HCT116 (cell line): ENCODE data around the gene AGER. TPM values are rescaled to one million over a fixed set of nuclear protein-coding genes. Genes with fewer than 3 reads are reported as not detected.

Source experiments
- ATAC-seq: fragments of 200-7000 bp; cut with Tn5 transposase; 2 replicates; pipeline ENCODE4 v1.9.1; 2020; ENCODE audit warnings: mild to moderate bottlenecking, moderate library complexity
- BruUV-seq: library from RNA; stranded (reverse); fragments of 400-500 nt; replicated peaks from 2 replicates; lab custom pipeline; 2021; lab: Mats Ljungman, UMichigan
- CTCF ChIA-PET: fragments of 300-600 bp; sonication (Branson Sonifier 250); formaldehyde crosslinking; loops from one replicate; lab custom pipeline; 2021; ENCODE audit warnings: antibody characterized with exemption; lab: Charles Lee
- POLR2A ChIA-PET: fragments of 300-600, 350-600 bp; sonication (Branson Sonifier 250); formaldehyde crosslinking; loops from one replicate; lab custom pipeline; 2021; ENCODE audit warnings: antibody characterized with exemption; lab: Charles Lee
- RAD21 ChIA-PET, 2 experiments: fragments of 300-600 bp; sonication (Branson Sonifier 250); formaldehyde crosslinking; loops; one replicate each; lab custom pipeline; 2023; ENCODE audit warnings: low total read pairs in 2 of 2; ENCODE audit not compliant: uncharacterized antibody in 2 of 2, unreplicated experiment in 2 of 2, low non-redundant PET in 1 of 2; lab: Charles Lee
- DNase-seq: peaks from one replicate; pipeline ENCODE4 v3.0.0-alpha.2; 2010; ENCODE audit warnings: low read depth, low spot score
- H2AFZ ChIP-seq: fragments of 200-600 bp; shearing (Covaris generic), sonication (generic); 2 replicates; pipeline ENCODE4 v1.6.1; 2017; ENCODE audit warnings: low read depth, mixed run types, mixed read lengths, antibody characterized with exemption, low read length; ENCODE audit not compliant: poor library complexity, severe bottlenecking
- H3K27ac ChIP-seq: 2 replicates; pipeline ENCODE4 v1.5.1; 2012; ENCODE audit warnings: low read depth, low read length
- H3K27me3 ChIP-seq: fragments of 200-600 bp; sonication (generic); 2 replicates; pipeline ENCODE4 v1.6.1; 2016; ENCODE audit warnings: mixed run types, low read length, mixed read lengths; ENCODE audit not compliant: insufficient read depth
- H3K36me3 ChIP-seq, 2 experiments: fragments of 200-500 bp in 1 of 2; fragments of 200-600 bp in 1 of 2; sonication (Bioruptor generic) in 1 of 2; sonication (generic) in 1 of 2; 2 replicates each; pipeline versions ENCODE4 v1.5.1 to v1.6.1; 2014 to 2016; ENCODE audit warnings: low read length in 2 of 2, inconsistent platforms in 1 of 2, mixed read lengths in 1 of 2, mixed run types in 1 of 2; ENCODE audit not compliant: insufficient read depth in 2 of 2, control insufficient read depth in 1 of 2
- H3K4me1 ChIP-seq, 2 experiments: fragments of 200-600 bp in 1 of 2; sonication (generic) in 1 of 2; 2 replicates each; pipeline versions ENCODE4 v1.5.1 to v1.6.1; 2012 to 2017; ENCODE audit warnings: low read length in 2 of 2, inconsistent platforms in 1 of 2, mild to moderate bottlenecking in 1 of 2, mixed read lengths in 1 of 2, mixed run types in 1 of 2, moderate library complexity in 1 of 2; ENCODE audit not compliant: insufficient read depth in 2 of 2, control insufficient read depth in 1 of 2
- H3K4me2 ChIP-seq: fragments of 200-600 bp; sonication (generic); 2 replicates; pipeline ENCODE4 v1.6.1; 2017; ENCODE audit warnings: mixed run types, low read length, mixed read lengths
- H3K4me3 ChIP-seq, 2 experiments: fragments of 200-600 bp in 1 of 2; sonication (generic) in 1 of 2; replicated peaks in 1 of 2; 2 replicates each; pipeline ENCODE4 v1.5.1; 2011 to 2016; ENCODE audit warnings: low read length in 2 of 2, control low read depth in 1 of 2, low read depth in 1 of 2, mild to moderate bottlenecking in 1 of 2, mixed read lengths in 1 of 2, mixed run types in 1 of 2
- H3K79me2 ChIP-seq: fragments of 200-600 bp; sonication (generic); 2 replicates; pipeline ENCODE4 v1.6.1; 2017; ENCODE audit warnings: mild to moderate bottlenecking, mixed run types, low read length, moderate library complexity, mixed read lengths; ENCODE audit not compliant: insufficient read depth
- H3K9ac ChIP-seq: fragments of 200-600 bp; sonication (generic); 2 replicates; pipeline ENCODE4 v1.6.1; 2016; ENCODE audit warnings: low read length, mixed read lengths
- H3K9me2 ChIP-seq: fragments of 200-600 bp; sonication (generic), shearing (Covaris generic); 2 replicates; pipeline ENCODE4 v1.6.1; 2017; ENCODE audit warnings: mixed run types, mild to moderate bottlenecking, moderate library complexity; ENCODE audit not compliant: insufficient read depth
- H3K9me3 ChIP-seq, 2 experiments: fragments of 200-500 bp in 1 of 2; fragments of 200-600 bp in 1 of 2; sonication (Bioruptor generic) in 1 of 2; sonication (generic) in 1 of 2; 2 replicates each; pipeline ENCODE4 v1.6.1; 2014 to 2017; ENCODE audit warnings: low read length in 2 of 2, mixed read lengths in 2 of 2, inconsistent platforms in 1 of 2, low read depth in 1 of 2, mild to moderate bottlenecking in 1 of 2, mixed run types in 1 of 2, moderate library complexity in 1 of 2; ENCODE audit not compliant: control insufficient read depth in 1 of 2, insufficient read depth in 1 of 2
- H4K20me1 ChIP-seq: fragments of 200-600 bp; sonication (generic), shearing (Covaris generic); 2 replicates; pipeline ENCODE4 v1.6.1; 2017; ENCODE audit warnings: mixed run types, mild to moderate bottlenecking, moderate library complexity; ENCODE audit not compliant: insufficient read depth
- CBX3 ChIP-seq: IDR thresholded peaks from 2 replicates; pipeline ENCODE4 v1.6.1; 2012; ENCODE audit warnings: low read depth
- CEBPB ChIP-seq: IDR thresholded peaks from 2 replicates; pipeline ENCODE4 v1.6.1; 2012; ENCODE audit warnings: low read depth
- EGR1 ChIP-seq: IDR thresholded peaks from 2 replicates; pipeline ENCODE4 v1.6.1; 2012; ENCODE audit warnings: low read depth
- ELF1 ChIP-seq: IDR thresholded peaks from 2 replicates; pipeline ENCODE4 v1.6.1; 2012; ENCODE audit warnings: low read depth, borderline replicate concordance
- EZH2phosphoT487 ChIP-seq: fragments of 200-600 bp; IDR thresholded peaks from 2 replicates; pipeline ENCODE4 v1.6.1; 2018; ENCODE audit warnings: antibody characterized with exemption, borderline replicate concordance
- JUND ChIP-seq: IDR thresholded peaks from 2 replicates; pipeline ENCODE4 v1.6.1; 2012
- POLR2A ChIP-seq: IDR thresholded peaks from 2 replicates; pipeline ENCODE4 v1.7.0; 2011; ENCODE audit warnings: borderline replicate concordance; ENCODE audit not compliant: insufficient read depth, insufficient read length; ENCODE audit errors: extremely low read depth
- POLR2AphosphoS5 ChIP-seq: IDR thresholded peaks from 2 replicates; pipeline ENCODE4 v1.6.1; 2011; ENCODE audit warnings: mild to moderate bottlenecking, low read depth, low read length, moderate library complexity
- RAD21 ChIP-seq: IDR thresholded peaks from 2 replicates; pipeline ENCODE4 v1.6.1; 2012; ENCODE audit warnings: low read depth, mild to moderate bottlenecking
- SP1 ChIP-seq: IDR thresholded peaks from 2 replicates; pipeline ENCODE4 v1.6.1; 2012; ENCODE audit warnings: low read depth
- TCF7L2 ChIP-seq: IDR thresholded peaks from 2 replicates; pipeline ENCODE4 v1.7.0; 2011; ENCODE audit warnings: borderline replicate concordance, inconsistent platforms; ENCODE audit not compliant: insufficient read depth, insufficient read length; ENCODE audit errors: extremely low read depth
- YY1 ChIP-seq: IDR thresholded peaks from 2 replicates; pipeline ENCODE4 v1.6.1; 2011; ENCODE audit warnings: low read length, low read depth, moderate library complexity, mild to moderate bottlenecking; ENCODE audit not compliant: insufficient replicate concordance; ENCODE audit errors: extremely low read depth
- ZFX ChIP-seq: fragments of 450-650 bp; IDR thresholded peaks from 2 replicates; pipeline ENCODE4 v1.6.1; 2017
- intact Hi-C: fragments of 100-400 bp; cut with micrococcal nuclease; formaldehyde crosslinking; loops from 2 replicates; pipeline ENCODE4 v1.10.0; 2022
- total RNA-seq: library from RNA; stranded (reverse); gene quantifications from one replicate; pipeline ENCODE4 v1.2.1, GENCODE V29; 2021; ENCODE audit not compliant: unreplicated experiment
- TF ChIP-seq, protein P1 (sequence below): IDR thresholded peaks from 2 replicates; pipeline ENCODE4 v1.6.1; 2012; ENCODE audit warnings: low read depth
- TF ChIP-seq, protein P2 (sequence below): IDR thresholded peaks from 2 replicates; pipeline ENCODE4 v1.6.1; 2012

The AGER gene
- total RNA-seq, 1 experiment from 2014 or later = 22.6 TPM

DNA sequence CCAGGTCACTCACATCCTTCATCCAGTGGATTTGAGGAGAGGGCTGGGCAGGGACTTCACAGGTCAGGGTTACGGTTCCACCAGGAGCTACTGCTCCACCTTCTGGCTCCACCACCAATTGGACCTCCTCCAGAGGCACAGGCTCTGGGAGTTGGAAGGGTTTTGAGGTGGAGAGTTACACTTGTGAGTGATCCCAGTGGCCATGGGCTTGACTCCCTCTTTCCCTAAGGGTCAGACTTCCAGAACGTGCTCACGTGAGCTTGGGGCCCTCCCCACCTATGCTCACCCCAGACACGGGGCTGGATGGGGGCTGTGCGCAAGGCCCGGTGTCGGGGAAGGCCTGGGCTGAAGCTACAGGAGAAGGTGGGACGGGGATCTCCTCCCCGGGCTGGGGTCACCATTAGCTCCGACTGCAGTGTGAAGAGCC is 1.5 kb downstream of the AGER start:
- intact Hi-C loops = no loop called here
- no peak for ATAC-seq
- Histone ChIP-seq H3K27ac (no peak overlapping the region; the same call in 1 of the 2 replicates), H3K27me3 (no peaks in the 10 kb centered on the region)
- TF ChIP-seq POLR2A (no peak), JUND (no peak), ELF1 (no peak), EGR1 (no peak)
- TF ChIP-seq, protein P1, sequence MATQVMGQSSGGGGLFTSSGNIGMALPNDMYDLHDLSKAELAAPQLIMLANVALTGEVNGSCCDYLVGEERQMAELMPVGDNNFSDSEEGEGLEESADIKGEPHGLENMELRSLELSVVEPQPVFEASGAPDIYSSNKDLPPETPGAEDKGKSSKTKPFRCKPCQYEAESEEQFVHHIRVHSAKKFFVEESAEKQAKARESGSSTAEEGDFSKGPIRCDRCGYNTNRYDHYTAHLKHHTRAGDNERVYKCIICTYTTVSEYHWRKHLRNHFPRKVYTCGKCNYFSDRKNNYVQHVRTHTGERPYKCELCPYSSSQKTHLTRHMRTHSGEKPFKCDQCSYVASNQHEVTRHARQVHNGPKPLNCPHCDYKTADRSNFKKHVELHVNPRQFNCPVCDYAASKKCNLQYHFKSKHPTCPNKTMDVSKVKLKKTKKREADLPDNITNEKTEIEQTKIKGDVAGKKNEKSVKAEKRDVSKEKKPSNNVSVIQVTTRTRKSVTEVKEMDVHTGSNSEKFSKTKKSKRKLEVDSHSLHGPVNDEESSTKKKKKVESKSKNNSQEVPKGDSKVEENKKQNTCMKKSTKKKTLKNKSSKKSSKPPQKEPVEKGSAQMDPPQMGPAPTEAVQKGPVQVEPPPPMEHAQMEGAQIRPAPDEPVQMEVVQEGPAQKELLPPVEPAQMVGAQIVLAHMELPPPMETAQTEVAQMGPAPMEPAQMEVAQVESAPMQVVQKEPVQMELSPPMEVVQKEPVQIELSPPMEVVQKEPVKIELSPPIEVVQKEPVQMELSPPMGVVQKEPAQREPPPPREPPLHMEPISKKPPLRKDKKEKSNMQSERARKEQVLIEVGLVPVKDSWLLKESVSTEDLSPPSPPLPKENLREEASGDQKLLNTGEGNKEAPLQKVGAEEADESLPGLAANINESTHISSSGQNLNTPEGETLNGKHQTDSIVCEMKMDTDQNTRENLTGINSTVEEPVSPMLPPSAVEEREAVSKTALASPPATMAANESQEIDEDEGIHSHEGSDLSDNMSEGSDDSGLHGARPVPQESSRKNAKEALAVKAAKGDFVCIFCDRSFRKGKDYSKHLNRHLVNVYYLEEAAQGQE = no peak
- TF ChIP-seq, all 23 proteins: peak for 0
- Histone ChIP-seq H3K79me2 (peaks cover 8% of the 10 kb centered on the region; the same call in 1 of the 2 replicates), H3K4me1 (peaks cover 4 to 34% of the 10 kb centered on the region in 2 experiments; a peak in 3 of 4 replicates), H4K20me1 (no peaks in the 10 kb centered on the region), H3K9ac (no peak overlapping the region), H2AFZ (no peak overlapping the region), H3K36me3 (peaks cover 10 to 13% of the 10 kb centered on the region in 2 experiments; a peak in 3 of 4 replicates), H3K4me3 (no peak overlapping the region), H3K4me2 (no peak overlapping the region), H3K9me3 (no peaks in the 10 kb centered on the region), H3K9me2 (no peaks in the 10 kb centered on the region)
- ChIA-PET POLR2A (interaction anchor here (0.6 to 1.3 kb wide), 3 partner anchors 8 to 517 kb away, joined by 3 to 4 read pairs (median 4); partner anchors contain the start of gene PBX2), RAD21 (no interaction called here), CTCF (no interaction called here)
- no peak for DNase-seq
- BruUV-seq = no TSS peak

DNA sequence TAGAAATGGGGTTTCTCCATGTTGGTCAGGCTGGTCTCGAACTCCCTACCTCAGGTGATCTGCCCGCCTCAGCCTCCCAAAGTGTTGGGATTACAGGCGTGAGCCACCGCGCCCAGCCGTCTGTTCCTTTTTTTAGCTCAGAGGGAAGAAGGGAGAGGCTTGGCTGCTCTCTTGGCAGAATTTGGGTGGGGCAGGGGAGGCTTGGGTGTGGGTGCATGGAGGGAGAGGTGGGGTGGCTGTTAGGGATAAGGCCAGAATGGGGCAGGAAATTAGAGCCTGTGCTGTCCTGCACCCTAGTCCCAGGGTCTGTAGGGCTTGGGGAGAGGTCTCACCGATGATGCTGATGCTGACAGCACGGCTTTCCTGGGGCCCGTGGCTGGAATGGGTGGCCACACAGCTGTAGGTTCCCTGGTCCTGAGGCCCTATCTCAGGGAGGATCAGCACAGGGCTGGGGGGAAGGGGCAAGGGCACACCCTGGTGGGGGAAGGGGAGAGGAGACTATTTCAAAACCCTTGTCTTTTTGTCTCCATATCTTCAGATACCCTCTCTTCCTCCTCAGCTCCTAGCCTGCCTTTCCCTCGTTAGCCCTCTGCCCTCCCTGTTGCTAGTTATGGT is 2.0 kb downstream of the AGER start:
- no peaks in the 10 kb centered on the region for H3K27me3 ChIP-seq
- peaks cover 8% of the 10 kb centered on the region; the same call in 1 of the 2 replicates for H3K79me2 ChIP-seq
- RAD21 ChIA-PET = no interaction called here
- no peak overlapping the region for H3K4me3 ChIP-seq
- H3K9me2 ChIP-seq = no peaks in the 10 kb centered on the region
- H3K4me2 ChIP-seq = no peak overlapping the region
- H3K36me3 ChIP-seq = peaks cover 9 to 13% of the 10 kb centered on the region in 2 experiments; a peak in 3 of 4 replicates
- no peak overlapping the region for H2AFZ ChIP-seq
- H3K9me3 ChIP-seq = no peaks in the 10 kb centered on the region
- H3K27ac ChIP-seq = no peak overlapping the region
- ATAC-seq (no peak), DNase-seq (no peak)
- intact Hi-C loops = no loop called here
- no peaks in the 10 kb centered on the region for H4K20me1 ChIP-seq
- CTCF ChIA-PET = no interaction called here
- BruUV-seq = no TSS peak
- H3K9ac ChIP-seq = no peak overlapping the region
- H3K4me1 ChIP-seq = peaks cover 10 to 39% of the 10 kb centered on the region in 2 experiments
- TF ChIP-seq, protein P2, sequence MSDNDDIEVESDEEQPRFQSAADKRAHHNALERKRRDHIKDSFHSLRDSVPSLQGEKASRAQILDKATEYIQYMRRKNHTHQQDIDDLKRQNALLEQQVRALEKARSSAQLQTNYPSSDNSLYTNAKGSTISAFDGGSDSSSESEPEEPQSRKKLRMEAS = no peak
- TF ChIP-seq CBX3 (no peak), SP1 (no peak), CEBPB (no peak), POLR2AphosphoS5 (no peak), TCF7L2 (no peak), YY1 (no peak), EZH2phosphoT487 (no peak), ZFX (no peak), RAD21 (no peak)
- POLR2A ChIA-PET = interaction anchor here (1.0 to 1.3 kb wide), 2 partner anchors 9 to 14 kb away, joined by 3 to 4 read pairs; partner anchors contain the start of gene PBX2
